Measurements from ENCODE around the gene PRSS23.

The PRSS23 gene

GRCh38 chr11:86798988-86799387, 1.4 kb upstream of the PRSS23 start:
- no peak overlapping the region for H3K4me3 Mint-ChIP-seq
- DNase-seq, result no peak
- H3K36me3 Mint-ChIP-seq, result no peaks in the 10 kb centered on the region
- H3K27me3 Mint-ChIP-seq, result peaks cover 53% of the 10 kb centered on the region
- no peaks in the 10 kb centered on the region for H3K9me3 Mint-ChIP-seq
- peaks cover 19% of the 10 kb centered on the region for H3K4me1 Mint-ChIP-seq
- CTCF ChIA-PET, result interaction anchor here (1.2 to 3.7 kb wide), 4 partner anchors 22 to 343 kb away, joined by 3 to 14 read pairs (median 4); no protein-coding TSS in a partner anchor
- no peak overlapping the region for H3K27ac Mint-ChIP-seq

- peak overlapping the region; percentile 67 for H3K4me3 Mint-ChIP-seq
- DNase-seq, result no peak
- H3K36me3 Mint-ChIP-seq, result no peaks in the 10 kb centered on the region
- H3K27me3 Mint-ChIP-seq, result peaks cover 53% of the 10 kb centered on the region
- peaks cover 22% of the 10 kb centered on the region for H3K4me1 Mint-ChIP-seq
- no peak overlapping the region for H3K27ac Mint-ChIP-seq
- H3K9me3 Mint-ChIP-seq, result no peaks in the 10 kb centered on the region
- CTCF ChIA-PET, result interaction anchor here (1.2 to 3.7 kb wide), 3 partner anchors 24 to 344 kb away, joined by 4 to 14 read pairs (median 4); no protein-coding TSS in a partner anchor
Measured at GRCh38 chr11:86799680-86800075, 664 bp upstream of the PRSS23 start.

- H3K36me3 Mint-ChIP-seq, result no peaks in the 10 kb centered on the region
- H3K27ac Mint-ChIP-seq, result no peak overlapping the region
- H3K27me3 Mint-ChIP-seq, result peaks cover 53% of the 10 kb centered on the region
- H3K9me3 Mint-ChIP-seq, result no peaks in the 10 kb centered on the region
- H3K4me1 Mint-ChIP-seq, result peaks cover 32% of the 10 kb centered on the region
- CTCF ChIA-PET, result interaction anchor here (3.7 kb wide), 1 partner anchor 345 kb away, joined by 14 read pairs; no protein-coding TSS in a partner anchor
- H3K4me3 Mint-ChIP-seq, result peak overlapping the region; percentile 68
- no peak for DNase-seq
Measured at GRCh38 chr11:86800960-86801272, 574 bp downstream of the PRSS23 start.

GRCh38 chr11:86801364-86801763, 1.0 kb downstream of the PRSS23 start:
- Mint-ChIP-seq H3K4me3 (no peak overlapping the region), H3K27me3 (peaks cover 53% of the 10 kb centered on the region), H3K36me3 (no peaks in the 10 kb centered on the region), H3K4me1 (peaks cover 37% of the 10 kb centered on the region), H3K9me3 (no peaks in the 10 kb centered on the region), H3K27ac (no peak overlapping the region)
- no peak for DNase-seq
- CTCF ChIA-PET, result interaction anchor here (3.7 kb wide), 1 partner anchor 345 kb away, joined by 14 read pairs; no protein-coding TSS in a partner anchor

GRCh38 chr11:86802146-86802545, 1.8 kb downstream of the PRSS23 start:
- DNase-seq, result no peak
- Mint-ChIP-seq H3K27ac (no peak overlapping the region), H3K9me3 (no peaks in the 10 kb centered on the region), H3K36me3 (no peaks in the 10 kb centered on the region), H3K27me3 (peaks cover 50% of the 10 kb centered on the region), H3K4me3 (no peak overlapping the region), H3K4me1 (peaks cover 45% of the 10 kb centered on the region)
- CTCF ChIA-PET, result interaction anchor here (3.7 kb wide), 1 partner anchor 346 kb away, joined by 14 read pairs; no protein-coding TSS in a partner anchor

GRCh38 chr11:86802601-86803051, 2.3 kb downstream of the PRSS23 start:
- Mint-ChIP-seq H3K4me1 (peaks cover 45% of the 10 kb centered on the region), H3K4me3 (no peak overlapping the region), H3K9me3 (no peaks in the 10 kb centered on the region), H3K27me3 (peaks cover 50% of the 10 kb centered on the region), H3K36me3 (no peaks in the 10 kb centered on the region), H3K27ac (no peak overlapping the region)
- CTCF ChIA-PET, result interaction anchor here (0.7 kb wide), 1 partner anchor 509 kb away, joined by 3 read pairs; no protein-coding TSS in a partner anchor
- no peak for DNase-seq

- H3K9me3 Mint-ChIP-seq, result no peaks in the 10 kb centered on the region
- no peaks in the 10 kb centered on the region for H3K36me3 Mint-ChIP-seq
- peaks cover 45% of the 10 kb centered on the region for H3K4me1 Mint-ChIP-seq
- DNase-seq, result no peak
- H3K4me3 Mint-ChIP-seq, result no peak overlapping the region
- H3K27me3 Mint-ChIP-seq, result peaks cover 48% of the 10 kb centered on the region
- CTCF ChIA-PET, result interaction anchor here (0.7 to 1.2 kb wide), 5 partner anchors 10 to 949 kb away, joined by 3 to 4 read pairs (median 3); partner anchors contain the start of gene CCDC83
- H3K27ac Mint-ChIP-seq, result no peak overlapping the region
Measured at GRCh38 chr11:86803136-86804045, 3.0 kb downstream of the PRSS23 start.

GRCh38 chr11:86804951-86805350, 4.6 kb downstream of the PRSS23 start:
- Mint-ChIP-seq H3K9me3 (no peaks in the 10 kb centered on the region), H3K27me3 (peaks cover 35% of the 10 kb centered on the region), H3K4me1 (peaks cover 45% of the 10 kb centered on the region), H3K36me3 (no peaks in the 10 kb centered on the region), H3K4me3 (no peak overlapping the region), H3K27ac (no peak overlapping the region)
- DNase-seq, result no peak
- CTCF ChIA-PET, result interaction anchor here (1.2 kb wide), 1 partner anchor 350 kb away, joined by 4 read pairs; no protein-coding TSS in a partner anchor

GRCh38 chr11:86805873-86806310, 5.5 kb downstream of the PRSS23 start:
- DNase-seq, result peak; percentile 41
- peaks cover 26% of the 10 kb centered on the region for H3K27me3 Mint-ChIP-seq
- CTCF ChIA-PET, result interaction anchor here (1.4 to 1.6 kb wide), 3 partner anchors 8 to 198 kb away, joined by 3 to 6 read pairs (median 4); no protein-coding TSS in a partner anchor
- H3K4me3 Mint-ChIP-seq, result no peak overlapping the region
- H3K9me3 Mint-ChIP-seq, result no peaks in the 10 kb centered on the region
- H3K4me1 Mint-ChIP-seq, result peaks cover 42% of the 10 kb centered on the region
- no peaks in the 10 kb centered on the region for H3K36me3 Mint-ChIP-seq
- H3K27ac Mint-ChIP-seq, result peak overlapping the region; percentile 60

- Mint-ChIP-seq H3K4me1 (peaks cover 37% of the 10 kb centered on the region), H3K9me3 (no peaks in the 10 kb centered on the region), H3K27ac (no peak overlapping the region), H3K27me3 (peaks cover 20% of the 10 kb centered on the region), H3K4me3 (no peak overlapping the region), H3K36me3 (no peaks in the 10 kb centered on the region)
- CTCF ChIA-PET, result interaction anchor here (1.4 to 1.6 kb wide), 3 partner anchors 10 to 199 kb away, joined by 3 to 6 read pairs (median 4); no protein-coding TSS in a partner anchor
- no peak for DNase-seq
Measured at GRCh38 chr11:86806903-86807302, 6.6 kb downstream of the PRSS23 start.

GRCh38 chr11:86807360-86807759, 7.0 kb downstream of the PRSS23 start:
- no peaks in the 10 kb centered on the region for H3K36me3 Mint-ChIP-seq
- peaks cover 20% of the 10 kb centered on the region for H3K27me3 Mint-ChIP-seq
- peaks cover 34% of the 10 kb centered on the region for H3K4me1 Mint-ChIP-seq
- no peak for DNase-seq
- H3K4me3 Mint-ChIP-seq, result no peak overlapping the region
- H3K27ac Mint-ChIP-seq, result no peak overlapping the region
- no peaks in the 10 kb centered on the region for H3K9me3 Mint-ChIP-seq
- CTCF ChIA-PET, result interaction anchor here (1.6 kb wide), 1 partner anchor 10 kb away, joined by 3 read pairs; no protein-coding TSS in a partner anchor

- no peaks in the 10 kb centered on the region for H3K36me3 Mint-ChIP-seq
- no peak overlapping the region for H3K4me3 Mint-ChIP-seq
- no peak for DNase-seq
- CTCF ChIA-PET, result interaction anchor here (0.6 kb wide), 1 partner anchor 491 kb away, joined by 3 read pairs; no protein-coding TSS in a partner anchor
- peaks cover 25% of the 10 kb centered on the region for H3K4me1 Mint-ChIP-seq
- H3K9me3 Mint-ChIP-seq, result no peaks in the 10 kb centered on the region
- H3K27me3 Mint-ChIP-seq, result peaks cover 26% of the 10 kb centered on the region
- no peak overlapping the region for H3K27ac Mint-ChIP-seq
Measured at GRCh38 chr11:86809561-86809960, 9.2 kb downstream of the PRSS23 start.

- no peak overlapping the region for H3K27ac Mint-ChIP-seq
- H3K9me3 Mint-ChIP-seq, result no peaks in the 10 kb centered on the region
- peaks cover 18% of the 10 kb centered on the region for H3K4me1 Mint-ChIP-seq
- peaks cover 29% of the 10 kb centered on the region for H3K27me3 Mint-ChIP-seq
- DNase-seq, result no peak
- H3K36me3 Mint-ChIP-seq, result no peaks in the 10 kb centered on the region
- CTCF ChIA-PET, result no interaction called here
- H3K4me3 Mint-ChIP-seq, result no peak overlapping the region
Measured at GRCh38 chr11:86810288-86810687, 9.9 kb downstream of the PRSS23 start.

- DNase-seq, result no peak
- H3K4me1 Mint-ChIP-seq, result peaks cover 4% of the 10 kb centered on the region
- CTCF ChIA-PET, result interaction anchor here (0.6 to 1.6 kb wide), 2 partner anchors 357 to 730 kb away, joined by 3 to 4 read pairs; no protein-coding TSS in a partner anchor
- peaks cover 29% of the 10 kb centered on the region for H3K27me3 Mint-ChIP-seq
- H3K36me3 Mint-ChIP-seq, result no peaks in the 10 kb centered on the region
- H3K9me3 Mint-ChIP-seq, result no peaks in the 10 kb centered on the region
- no peak overlapping the region for H3K4me3 Mint-ChIP-seq
- no peak overlapping the region for H3K27ac Mint-ChIP-seq
Measured at GRCh38 chr11:86811637-86812321, 11.4 kb downstream of the PRSS23 start.
